Measurements from ENCODE around the gene PPFIBP2.
"Not testable (repeated sequence)": the region's sequence is repeated elsewhere in the genome, so short reads cannot be mapped to it uniquely, and the experiment has no call there.

The PPFIBP2 gene

DNA sequence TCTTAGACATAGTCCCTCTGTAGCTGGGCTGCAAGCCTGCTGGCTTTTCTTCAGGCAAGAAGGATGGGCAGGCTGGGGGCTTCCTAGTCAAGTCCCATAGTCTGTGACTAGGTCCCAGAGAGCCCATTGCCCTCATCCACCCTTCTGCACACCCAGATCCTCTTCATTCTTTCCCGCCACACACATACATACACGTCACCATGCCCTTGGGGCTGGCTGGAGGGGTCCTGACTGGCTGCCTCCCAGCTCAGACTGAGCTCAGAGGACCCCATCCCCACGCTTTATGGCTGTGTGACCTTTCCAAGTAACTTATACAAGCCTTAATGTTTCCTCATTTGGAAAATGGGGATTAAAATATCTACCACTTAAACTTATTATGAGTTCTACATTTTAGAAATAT is 13.5 kb upstream of the PPFIBP2 start:
- no peak for DNase-seq

DNA sequence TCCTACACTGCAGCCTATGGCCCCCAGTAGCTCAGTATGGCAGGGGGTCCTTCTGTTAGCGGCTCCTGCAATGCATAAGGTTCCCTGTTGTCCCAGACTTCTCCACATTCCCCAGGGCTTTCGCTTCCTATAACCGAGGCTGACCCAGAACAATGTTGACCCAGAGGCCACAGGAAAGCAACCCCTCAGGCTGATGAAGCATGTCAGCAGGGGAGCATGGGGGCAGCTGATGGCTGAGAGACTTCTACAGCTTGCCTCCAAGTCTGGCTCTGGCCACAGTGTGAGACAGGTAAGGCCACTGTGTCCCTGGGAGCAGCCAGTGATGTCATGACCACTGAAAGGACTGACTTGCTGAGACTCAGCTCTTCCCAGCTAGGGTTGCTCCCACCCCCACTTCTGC is 12.5 kb upstream of the PPFIBP2 start:
- no peak for DNase-seq

DNA sequence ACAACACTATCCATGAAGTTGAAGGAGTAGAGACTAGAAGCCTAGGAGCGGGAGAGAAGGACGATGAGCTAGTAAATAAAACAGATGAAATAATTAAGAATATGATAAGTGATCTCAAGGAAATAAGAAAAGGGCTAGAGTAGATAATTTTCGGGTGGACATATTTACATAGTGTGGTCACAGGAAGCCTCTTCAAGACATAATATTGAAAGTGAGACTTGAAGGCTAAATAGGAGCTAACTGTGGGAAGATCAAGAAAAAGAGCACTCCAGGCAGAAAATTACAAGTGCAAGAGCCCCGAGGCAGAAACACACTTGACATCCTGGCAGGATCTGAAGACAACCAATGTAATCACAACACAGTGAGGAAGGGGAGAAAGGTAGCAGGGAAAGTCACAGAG is 11.9 kb upstream of the PPFIBP2 start:
- DNase-seq: no peak

DNA sequence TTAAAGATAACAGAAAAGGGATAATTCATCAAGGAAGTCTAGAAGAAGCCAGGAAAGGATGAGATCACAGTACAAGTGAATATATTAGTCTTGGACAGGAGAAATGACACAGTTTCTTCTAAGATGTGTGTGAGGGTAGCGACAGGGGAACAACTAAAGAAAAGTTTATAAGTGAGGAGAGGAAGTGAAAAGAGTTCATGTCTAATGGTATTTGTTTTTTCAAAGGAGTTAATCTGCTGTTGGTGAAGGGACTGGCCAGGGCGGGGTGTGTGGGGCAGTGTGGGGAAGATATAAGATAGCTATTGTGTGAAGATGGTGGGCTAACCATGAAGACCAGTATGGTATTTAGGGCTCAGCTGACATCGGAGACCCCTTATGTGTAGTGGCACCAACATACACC is 7.6 kb upstream of the PPFIBP2 start:
- DNase-seq: no peak

DNA sequence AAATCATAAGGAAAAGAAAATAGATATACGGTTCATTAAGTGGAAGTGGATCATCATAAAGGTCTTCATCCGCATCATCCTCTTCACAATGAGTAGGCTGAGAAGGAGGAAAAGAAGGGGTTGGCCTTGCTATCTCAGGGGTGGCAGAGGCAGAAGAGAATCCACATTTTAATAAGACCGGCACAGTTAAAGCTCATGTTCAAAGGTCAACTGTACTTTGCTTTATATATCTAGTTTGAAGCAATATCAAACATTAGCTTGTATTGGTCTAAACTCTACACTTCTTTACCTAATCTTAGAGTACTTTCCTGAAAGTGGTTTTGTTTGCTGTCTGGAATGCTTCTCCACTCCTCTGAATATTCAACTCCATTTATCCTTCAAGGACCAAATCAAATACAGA is 5.7 kb upstream of the PPFIBP2 start:
- no peak for DNase-seq

DNA sequence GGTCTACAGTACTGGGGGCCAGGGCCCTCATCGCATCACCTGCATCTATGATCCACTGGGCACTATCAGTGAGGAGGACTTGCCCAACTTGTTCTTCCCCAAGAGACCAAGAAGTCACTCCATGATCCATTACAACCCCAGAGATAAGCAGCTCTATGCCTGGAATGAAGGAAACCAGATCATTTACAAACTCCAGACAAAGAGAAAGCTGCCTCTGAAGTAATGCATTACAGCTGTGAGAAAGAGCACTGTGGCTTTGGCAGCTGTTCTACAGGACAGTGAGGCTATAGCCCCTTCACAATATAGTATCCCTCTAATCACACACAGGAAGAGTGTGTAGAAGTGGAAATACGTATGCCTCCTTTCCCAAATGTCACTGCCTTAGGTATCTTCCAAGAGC is 3.8 kb upstream of the PPFIBP2 start:
- no peak for DNase-seq

DNA sequence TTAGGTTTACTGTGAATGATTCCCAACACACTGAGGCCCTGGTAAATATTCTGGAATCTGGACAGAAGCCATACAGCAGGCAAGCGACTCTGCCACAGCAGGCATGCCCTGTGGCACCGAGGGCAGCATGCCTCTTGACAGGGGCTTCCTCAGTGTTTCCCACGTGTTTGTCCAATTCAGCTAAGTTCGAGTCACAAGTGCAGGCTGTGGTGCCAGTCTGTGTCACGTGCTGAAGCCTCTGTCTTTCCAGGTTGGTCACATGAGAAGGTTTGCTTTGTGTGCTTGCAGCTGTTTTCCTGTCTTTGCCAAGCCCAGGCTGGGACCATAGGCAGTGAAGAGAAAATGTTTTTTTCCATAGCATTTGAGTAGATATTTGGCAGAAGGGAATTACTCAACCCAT is 2.4 kb upstream of the PPFIBP2 start:
- no peak for DNase-seq

DNA sequence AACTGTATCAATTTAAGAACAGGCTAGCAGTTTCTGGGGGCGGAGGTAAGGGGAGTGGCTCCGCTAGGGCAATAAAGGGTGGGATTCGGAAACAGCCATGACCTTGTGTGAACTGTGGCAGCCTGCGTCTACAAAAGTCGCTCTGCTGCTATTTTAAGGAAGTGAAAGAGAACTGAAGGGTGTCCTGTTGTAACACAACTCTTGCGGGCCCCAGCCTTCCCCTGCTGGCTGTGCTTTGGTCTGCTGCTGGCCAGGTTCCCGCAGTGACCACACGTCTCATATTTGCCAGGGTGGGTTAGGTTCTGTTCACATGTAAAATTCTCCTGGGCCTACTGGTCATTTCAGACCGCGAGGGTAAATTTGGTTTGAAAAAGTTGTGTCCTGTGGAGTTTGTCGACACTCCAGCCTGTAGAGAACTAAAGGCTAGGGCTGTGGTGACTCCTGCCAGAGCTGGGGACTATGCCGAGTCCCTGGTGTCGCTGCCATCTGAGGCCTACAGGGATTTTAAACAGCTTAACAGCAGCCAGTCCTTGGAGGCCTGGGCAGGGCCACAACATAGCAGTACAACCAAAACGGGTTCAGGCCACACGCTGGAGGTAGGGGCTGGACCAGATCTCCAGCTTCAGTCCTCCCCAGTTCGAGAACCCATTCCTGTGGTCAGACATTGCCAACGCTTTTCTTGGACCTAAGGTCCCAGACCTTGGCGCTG is 1.1 kb upstream of the PPFIBP2 start:
- peak; percentile 20 for DNase-seq

DNA sequence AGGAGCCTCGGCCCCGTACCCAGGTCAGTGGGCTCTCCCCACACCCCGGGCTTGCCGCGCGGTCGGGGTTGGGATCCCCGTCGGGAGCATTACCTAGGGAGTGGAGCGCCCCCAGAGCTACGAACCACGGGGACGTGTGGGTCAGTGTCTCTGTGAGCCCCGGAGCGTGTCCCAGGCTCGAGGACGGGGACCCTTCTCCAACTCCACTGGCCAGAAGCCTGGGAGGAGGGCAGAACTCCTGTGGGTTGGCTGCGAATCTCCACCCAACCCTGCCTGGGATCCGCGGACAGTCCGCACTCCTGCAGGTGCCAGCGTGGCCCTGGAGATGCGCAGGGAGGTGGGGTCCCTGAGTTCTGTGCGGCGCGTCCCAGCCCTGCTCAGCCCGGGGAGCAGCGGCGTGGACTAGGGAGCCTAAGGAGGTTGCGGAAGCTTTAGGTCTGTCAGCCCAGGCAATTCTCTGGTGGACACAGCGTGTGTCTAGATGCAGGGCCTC is 346 bp downstream of the PPFIBP2 start:
- peak; percentile 33 for DNase-seq

DNA sequence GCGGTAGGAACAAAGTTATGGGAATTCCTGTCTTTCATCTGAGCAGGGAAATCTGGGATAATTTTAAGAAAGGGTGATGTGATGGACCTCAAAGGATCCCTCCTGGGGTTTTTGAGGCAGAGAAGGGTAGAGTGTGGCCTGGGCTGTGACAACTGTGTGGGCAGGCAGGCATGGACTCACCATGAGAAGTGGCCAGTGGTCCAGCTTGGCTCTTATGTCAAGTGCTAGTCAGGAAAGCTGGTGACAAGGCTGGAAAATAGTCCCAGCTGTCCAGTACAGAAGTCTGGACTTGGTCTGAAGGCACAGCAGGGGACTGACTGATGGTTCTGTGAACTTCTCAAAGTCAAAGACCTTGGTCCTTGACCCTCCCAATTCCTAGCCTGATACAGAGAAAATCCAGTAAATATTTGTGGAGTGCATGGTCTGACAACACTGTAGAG is 1.7 kb downstream of the PPFIBP2 start:
- DNase-seq: no peak

DNA sequence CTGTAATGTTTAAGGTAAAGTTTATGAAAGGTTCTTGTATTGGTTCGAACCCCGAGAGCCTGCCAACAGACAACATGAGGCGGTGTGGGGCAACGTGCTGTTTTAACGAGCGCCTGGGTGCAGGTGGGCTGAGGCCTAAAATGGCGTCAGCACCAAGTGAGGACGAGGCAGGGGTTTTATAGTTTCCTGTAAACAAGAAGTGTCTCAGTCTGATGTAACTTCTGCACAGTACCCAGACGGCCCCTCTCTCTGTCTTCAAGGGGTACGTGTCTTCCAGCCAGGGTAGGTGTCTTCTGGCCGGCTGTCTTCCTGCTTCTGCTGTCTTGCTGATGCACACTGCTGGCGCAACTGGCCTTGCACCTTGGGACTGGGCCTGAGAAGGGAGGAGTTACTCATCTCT is 2.7 kb downstream of the PPFIBP2 start:
- peak; percentile 35 for DNase-seq

DNA sequence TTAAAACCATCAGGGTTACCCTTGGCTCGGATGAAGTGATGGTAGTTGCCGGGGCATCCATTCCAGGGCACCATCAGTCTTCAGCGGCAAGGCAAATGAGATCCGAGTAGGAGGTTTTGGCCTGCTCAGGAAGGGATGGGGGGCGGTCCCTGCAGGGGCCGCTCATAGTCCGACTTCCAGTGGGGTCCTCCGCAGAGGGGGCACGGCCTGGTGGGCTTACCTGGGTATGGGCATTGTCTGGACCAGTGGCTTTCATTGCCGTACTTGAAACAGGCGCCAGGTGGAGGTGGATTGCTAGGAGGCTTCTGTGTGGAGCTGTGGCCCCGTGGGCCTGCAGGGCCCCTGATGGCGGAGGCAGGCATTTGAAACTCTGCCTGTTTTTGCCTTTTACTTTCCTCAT is 3.9 kb downstream of the PPFIBP2 start:
- not testable (repeated sequence) for DNase-seq

DNA sequence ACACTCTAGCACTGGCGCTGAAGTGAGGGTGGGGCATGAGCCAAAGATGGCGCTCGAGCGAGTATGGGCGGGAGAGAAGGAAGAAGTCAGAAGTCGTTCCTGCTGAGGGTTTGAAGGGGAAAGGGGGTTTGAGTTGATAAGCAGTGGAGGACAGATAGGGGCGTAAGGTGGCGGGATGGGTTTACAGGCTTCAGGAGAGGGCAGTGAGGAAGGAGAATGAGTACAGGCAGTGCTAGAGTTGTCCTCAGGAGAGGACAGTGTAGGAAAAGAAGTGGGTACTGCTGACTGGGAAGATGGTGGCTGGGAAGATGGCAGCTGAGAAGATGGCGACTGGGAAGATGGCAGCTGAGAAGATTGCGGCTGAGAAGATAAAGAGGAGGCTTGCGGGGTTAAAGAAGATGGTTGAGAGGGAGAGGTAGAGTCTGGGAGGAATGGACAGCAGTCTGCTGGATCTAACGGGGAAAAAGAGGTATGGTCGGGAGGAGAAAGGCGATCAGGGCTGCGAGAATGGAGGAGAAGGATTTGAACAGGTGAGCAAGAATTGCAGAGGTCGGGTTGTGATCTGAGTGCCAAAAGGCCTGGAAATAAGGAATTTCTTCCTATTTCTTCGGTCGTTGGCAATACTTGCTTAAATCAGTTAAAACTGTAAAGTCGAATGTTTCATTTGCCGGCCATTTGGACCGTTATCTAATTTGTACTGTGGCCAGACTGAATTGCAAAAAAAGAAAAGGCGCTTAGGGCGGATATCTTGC is 5.2 kb downstream of the PPFIBP2 start:
- no peak for DNase-seq

DNA sequence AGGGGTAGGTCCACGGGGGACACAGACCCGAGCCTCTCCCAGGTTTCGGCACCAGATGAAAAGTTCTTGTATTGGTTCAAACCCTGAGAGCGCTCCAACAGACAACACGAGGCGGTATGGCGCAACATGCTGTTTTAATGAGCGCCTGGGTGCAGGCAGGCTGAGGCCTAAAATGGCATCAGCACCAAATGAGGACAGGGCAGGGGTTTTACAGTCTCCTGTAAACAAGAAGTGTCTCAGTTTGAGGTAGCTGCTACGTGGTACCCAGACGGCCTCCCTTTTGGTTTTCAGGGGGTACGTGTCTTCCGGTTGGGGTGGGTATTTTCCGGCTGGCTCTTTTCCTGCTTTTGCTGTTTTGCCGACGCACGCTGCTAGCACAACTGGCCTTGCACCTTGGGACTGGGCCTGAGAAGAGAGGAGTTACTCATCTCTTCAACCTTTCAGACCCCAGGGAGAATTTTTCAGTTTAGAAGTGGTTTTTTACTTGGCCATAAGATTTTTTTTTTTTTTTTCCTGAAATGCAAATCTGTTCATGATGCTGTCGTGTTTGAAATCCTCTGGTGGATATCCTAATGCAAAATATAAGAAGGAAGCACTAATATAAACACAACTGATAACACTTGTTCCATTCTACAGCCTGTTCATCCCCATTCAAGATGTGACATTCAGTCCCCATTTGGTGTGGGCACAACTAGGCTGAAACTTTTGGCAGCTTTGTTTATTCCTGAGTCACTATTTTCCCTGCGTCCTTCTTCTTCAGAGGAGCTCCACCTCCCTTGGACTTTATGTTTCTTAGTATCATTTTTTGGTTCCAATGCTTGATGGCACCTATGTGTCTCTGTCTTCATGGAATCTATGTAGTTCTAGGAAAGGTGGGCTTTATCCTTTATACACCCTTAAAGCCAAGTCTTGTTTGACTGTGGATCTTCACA is 6.5 kb downstream of the PPFIBP2 start:
- DNase-seq: no peak

DNA sequence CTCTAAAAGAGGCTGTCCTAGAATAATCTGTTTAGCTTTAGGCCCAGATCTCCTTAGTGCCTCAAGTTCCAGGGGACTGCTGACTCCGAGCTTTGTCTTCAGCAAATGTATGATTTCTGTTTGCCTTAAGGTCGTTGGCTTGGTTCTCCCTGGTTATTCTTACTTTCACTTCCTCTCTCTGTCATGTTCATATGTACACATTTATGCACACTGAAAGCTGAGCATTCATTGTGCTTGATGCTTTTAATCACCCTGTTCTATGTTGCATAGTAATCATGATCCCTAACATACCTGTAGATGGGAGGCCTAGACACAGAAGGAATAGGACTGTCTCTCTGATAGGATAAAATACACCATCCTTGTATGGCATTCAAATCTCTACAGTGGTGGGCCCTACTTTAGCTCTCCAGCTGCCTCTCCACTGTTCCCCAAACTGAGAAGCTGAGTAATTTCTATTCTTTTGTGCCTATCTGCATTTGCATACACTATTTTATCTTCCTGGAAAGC is 7.2 kb downstream of the PPFIBP2 start:
- DNase-seq: no peak

DNA sequence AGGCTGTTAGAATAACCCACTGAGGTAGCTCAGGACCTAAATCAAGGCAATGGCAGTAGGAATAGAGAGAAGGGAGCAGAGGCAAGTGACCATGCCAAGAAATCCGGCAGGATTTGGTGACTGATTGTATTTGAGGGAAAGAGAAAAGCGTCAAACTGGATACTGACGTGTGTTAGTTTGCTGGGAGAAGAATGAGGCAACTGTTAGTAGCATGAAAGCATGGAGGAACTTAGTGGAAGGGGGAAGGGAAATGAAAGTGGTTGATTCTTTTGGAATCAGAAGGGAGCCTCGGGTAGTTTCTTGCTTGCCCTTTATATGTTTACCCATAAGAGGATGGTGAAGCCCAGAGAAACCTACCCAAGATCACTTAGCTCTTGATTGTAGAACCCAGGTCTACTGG is 8.3 kb downstream of the PPFIBP2 start:
- no peak for DNase-seq

DNA sequence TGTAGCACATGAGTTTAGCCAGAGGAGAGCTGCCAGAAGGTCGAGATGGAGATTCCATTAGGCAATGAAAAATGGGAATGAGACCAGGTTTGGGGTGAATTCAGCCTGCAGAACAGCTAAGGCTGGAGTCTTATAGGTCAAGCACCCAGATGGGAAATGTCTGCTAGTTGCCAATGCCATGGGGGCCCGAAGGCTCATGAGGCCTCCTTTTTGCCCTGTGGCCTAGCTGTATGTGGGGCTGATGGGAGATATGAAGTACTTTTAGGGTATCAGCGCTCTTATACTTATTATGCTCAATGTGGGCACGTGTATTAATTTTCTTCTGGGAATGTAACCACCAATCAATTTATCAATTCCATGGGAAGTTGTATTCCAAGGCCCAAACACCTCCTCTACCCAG is 8.7 kb downstream of the PPFIBP2 start:
- no peak for DNase-seq

DNA sequence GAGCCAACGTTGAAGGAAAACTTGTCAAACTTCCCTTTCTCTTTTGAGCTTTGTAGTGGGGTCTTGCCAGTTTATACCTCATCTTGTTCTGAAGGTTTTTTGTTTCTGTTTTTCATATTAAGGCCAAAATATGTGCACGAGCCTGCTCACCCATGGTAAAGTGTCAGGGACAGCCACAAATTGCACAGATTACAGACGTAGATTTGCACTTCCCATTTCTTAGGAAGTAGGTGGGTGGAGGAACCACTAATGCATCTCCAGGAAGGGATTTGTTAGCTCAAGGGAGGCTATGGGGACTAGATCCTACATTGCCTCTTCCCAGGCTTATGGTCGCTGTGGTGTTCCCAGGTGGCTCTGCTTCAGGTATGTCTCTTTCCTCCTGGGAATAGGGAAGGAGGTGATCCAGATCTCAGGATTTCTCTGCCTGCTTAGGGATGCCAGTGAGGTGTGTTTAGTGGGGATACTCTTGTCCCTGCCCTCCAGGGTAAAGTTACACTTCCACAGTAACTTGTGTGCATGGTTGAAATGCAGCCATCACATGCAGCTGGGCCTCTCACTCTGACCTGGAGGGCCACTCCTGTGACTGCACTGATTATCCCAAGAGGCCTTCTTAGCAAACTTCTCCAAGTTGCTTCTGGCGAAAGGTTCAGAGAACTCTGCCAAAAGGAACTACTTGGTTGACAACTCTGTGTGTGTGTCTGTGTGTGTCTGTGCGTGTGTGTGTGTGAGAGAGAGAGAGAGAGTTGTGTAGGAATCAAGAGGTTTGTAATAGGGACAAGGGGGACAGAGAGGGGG is 9.8 kb downstream of the PPFIBP2 start:
- no peak for DNase-seq

DNA sequence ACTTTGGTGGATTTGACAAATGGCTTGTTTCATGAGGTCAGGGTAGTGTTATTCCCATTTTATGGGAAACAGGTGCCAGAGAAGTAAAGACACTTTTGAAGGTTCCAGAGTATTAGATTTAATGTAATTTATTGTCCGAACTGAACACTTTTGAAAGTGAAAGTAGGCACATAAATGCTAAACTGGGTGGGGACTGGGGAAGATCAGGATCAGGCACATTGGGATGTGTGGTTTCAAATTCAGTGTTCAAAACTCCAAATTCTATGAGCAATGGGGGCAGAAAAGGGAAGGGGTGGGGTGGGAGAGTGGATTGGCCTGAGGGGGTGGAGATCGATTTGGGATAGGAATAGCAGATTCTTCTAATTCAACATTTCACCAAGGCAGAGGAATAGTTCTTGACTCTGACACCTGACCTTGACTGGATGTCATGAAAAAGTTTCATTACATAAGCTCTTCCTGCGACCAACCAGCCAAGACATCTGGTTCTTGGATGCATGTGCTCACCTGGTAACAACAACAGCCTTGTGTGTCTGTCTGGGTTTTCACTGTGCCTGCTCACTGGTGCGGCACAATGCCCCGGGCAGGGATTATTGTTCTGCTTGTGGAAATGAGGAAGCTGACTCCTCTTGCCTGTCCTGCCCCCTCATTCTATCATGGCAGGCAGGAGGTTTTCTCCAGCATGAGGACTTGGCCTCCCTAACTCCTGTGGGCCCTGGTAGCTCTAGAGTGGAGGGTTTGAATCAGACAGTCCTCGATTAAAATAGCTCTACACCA is 10.8 kb downstream of the PPFIBP2 start:
- DNase-seq: no peak

DNA sequence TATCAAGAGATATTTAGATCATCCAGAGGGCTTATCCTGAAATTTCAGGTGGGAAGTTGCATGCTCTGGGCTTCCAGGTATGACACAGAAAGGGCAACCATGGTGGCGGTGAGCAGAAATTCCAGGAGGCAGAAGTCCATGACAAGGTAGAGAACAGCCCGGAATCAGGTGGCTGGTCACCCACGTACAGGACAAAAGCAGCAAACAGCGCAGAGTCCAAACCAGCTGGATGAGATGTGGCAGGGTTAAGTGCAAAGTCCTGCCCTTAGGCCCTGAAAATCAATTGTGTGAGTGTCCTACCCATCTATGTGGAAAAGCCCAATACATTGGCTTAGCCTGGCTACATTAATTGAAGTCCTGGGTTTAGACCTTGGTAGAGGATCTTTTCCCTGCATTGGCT is 11.6 kb downstream of the PPFIBP2 start:
- DNase-seq: no peak

DNA sequence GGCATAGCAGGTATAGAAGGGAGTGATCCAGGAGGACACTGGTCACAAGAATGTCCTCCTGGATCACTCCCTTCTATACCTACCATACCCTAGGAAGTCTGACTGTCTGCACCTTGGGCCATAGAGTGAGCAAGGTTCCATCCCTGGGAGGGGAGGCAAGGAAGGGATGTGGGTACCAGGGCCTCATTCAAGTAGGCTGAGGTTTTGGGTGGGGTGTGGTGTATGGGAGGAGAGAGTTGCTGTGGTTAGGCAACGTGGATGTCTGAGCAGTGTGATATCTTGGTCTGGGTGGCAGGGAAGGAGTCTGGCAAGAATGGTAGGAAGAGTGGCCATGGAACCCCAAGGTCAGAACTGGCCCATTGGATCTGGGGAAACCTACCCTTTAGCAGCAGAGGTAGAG is 13.2 kb downstream of the PPFIBP2 start:
- peak; percentile 68 for DNase-seq

Measured in CD4-positive, alpha-beta T cell treated with Interleukin-6 for 4 hours (primary cell).